ENCODE measurements around the gene PCNX2.

GRCh38 chr1:233086961-233087881 is 208.3 kb downstream of the PCNX2 start:
- TF ChIP-seq CTCF (conservative IDR thresholded peaks at IDR 0.05 in 1 of 2, IDR thresholded peaks at IDR 0.05 in 1 of 2; ENCODE audit: low read depth in 1 of 2, low read length in 2 of 2) = no peak
- TF ChIP-seq EZH2 (IDR thresholded peaks at IDR 0.05; ENCODE audit: low read length, missing control alignments) = no peak
